Measurements from ENCODE around the gene DLGAP4.

DLGAP4 gene

DNA sequence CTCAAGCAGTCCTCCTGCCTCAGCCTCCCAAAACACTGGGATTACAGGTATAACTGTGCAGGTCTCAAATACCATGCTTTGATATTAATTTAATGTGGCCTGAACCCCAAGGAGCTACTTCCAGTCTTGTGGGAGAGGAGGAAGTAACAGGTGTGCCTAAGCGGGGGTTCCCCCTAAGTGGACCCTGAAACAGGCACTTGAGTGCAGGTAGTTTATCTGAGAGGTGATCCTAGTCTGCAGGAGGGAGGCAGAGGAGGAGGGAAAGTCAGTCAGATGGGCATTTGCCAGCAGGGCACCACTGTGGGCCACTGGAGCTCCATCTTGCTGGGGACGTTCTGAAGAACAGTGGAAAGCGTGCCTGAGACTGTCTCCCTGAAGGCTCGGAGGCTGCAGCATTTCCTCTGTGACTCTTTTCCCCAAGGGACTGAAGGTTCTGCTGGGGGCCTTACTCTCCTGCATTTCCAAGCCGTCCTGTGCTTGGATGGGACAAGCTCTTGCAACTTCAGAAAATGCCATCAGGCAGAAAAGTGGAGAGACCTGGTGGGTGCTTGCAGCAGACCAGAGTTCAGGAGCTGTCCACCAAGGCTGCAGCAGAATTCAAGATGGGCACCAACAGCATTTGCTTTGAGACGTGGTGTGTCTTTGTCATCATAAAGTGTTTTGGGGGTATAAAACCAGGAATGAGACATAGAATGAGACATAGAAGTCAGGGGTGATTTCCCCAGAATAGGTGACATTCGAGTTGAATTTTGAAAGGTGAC lies 4.6 kb upstream of the DLGAP4 start:
- Histone ChIP-seq H3K9me3 (ENCODE audit: insufficient read depth, low read length) (no peaks in the 10 kb centered on the region), H3F3A (ENCODE audit: insufficient read depth) (no peaks in the 10 kb centered on the region), H3K9ac (ENCODE audit: low read length) (no peak overlapping the region), H3K4me3 (ENCODE audit: insufficient read depth, low read length, poor library complexity, severe bottlenecking) (no peak overlapping the region), H3K79me2 (ENCODE audit: insufficient read depth, low read length) (no peaks in the 10 kb centered on the region), H3K27me3 (ENCODE audit: low read length) (no peaks in the 10 kb centered on the region), H3K4me2 (ENCODE audit: low read depth, low read length, poor library complexity, severe bottlenecking) (no peak overlapping the region), H2AFZ (ENCODE audit: low read depth, low read length, severe bottlenecking) (no peak overlapping the region), H3K27ac (ENCODE audit: low read depth, low read length) (no peak overlapping the region), H3K36me3 (ENCODE audit: low read length) (no peaks in the 10 kb centered on the region), H4K20me1 (ENCODE audit: low read depth, low read length) (no peaks in the 10 kb centered on the region), H3K9me2 (replicated peaks; ENCODE audit: insufficient read depth, low read length) (no peaks in the 10 kb centered on the region)
- no peak for TF ChIP-seq EZH2phosphoT487 (conservative IDR thresholded peaks at IDR 0.05; ENCODE audit: low read length)
- TF ChIP-seq CTCF (IDR thresholded peaks at IDR 0.05; ENCODE audit: insufficient read depth, low read length, poor library complexity, severe bottlenecking) = no peak

DNA sequence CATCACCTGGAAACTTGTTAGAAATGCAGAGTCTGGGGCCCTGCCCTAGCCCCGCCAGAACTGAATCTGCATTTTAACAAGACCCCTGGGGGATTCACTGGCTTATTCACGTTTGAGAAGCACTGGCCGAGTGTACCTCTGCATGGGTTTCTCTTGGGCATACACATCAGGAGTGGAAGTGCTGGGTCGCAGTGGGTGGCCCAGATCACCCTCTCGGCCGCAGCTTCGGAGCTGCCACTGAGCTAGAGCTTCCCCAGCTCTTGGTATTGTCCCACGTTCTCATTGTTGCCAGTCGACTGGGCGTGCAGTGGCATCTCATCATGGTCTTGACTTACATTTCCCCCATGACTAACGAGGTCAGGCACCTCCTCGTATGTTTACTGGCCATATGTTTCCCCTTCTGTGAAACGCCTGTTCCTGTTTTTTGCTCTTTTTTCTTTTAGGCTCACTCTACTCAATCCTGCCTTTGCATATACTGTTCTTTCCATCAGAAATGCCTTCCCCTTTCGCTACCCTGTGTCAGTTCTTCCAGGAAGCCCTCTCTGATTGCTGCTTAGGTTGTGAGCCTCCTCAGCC lies 3.0 kb upstream of the DLGAP4 start:
- no peak overlapping the region for H3K4me3 ChIP-seq (ENCODE audit: insufficient read depth, low read length, poor library complexity, severe bottlenecking)
- no peaks in the 10 kb centered on the region for H3K36me3 ChIP-seq (ENCODE audit: low read length)
- no peak overlapping the region for H3K9ac ChIP-seq (ENCODE audit: low read length)
- no peaks in the 10 kb centered on the region for H3K9me2 ChIP-seq (replicated peaks; ENCODE audit: insufficient read depth, low read length)
- H2AFZ ChIP-seq (ENCODE audit: low read depth, low read length, severe bottlenecking) = no peak overlapping the region
- TF ChIP-seq EZH2phosphoT487 (conservative IDR thresholded peaks at IDR 0.05; ENCODE audit: low read length) (no peak), CTCF (IDR thresholded peaks at IDR 0.05; ENCODE audit: insufficient read depth, low read length, poor library complexity, severe bottlenecking) (no peak)
- no peaks in the 10 kb centered on the region for H3K9me3 ChIP-seq (ENCODE audit: insufficient read depth, low read length)
- no peak overlapping the region for H3K27ac ChIP-seq (ENCODE audit: low read depth, low read length)
- H4K20me1 ChIP-seq (ENCODE audit: low read depth, low read length) = no peaks in the 10 kb centered on the region
- no peaks in the 10 kb centered on the region for H3F3A ChIP-seq (ENCODE audit: insufficient read depth)
- H3K79me2 ChIP-seq (ENCODE audit: insufficient read depth, low read length) = no peaks in the 10 kb centered on the region
- no peak overlapping the region for H3K4me2 ChIP-seq (ENCODE audit: low read depth, low read length, poor library complexity, severe bottlenecking)
- H3K27me3 ChIP-seq (ENCODE audit: low read length) = no peaks in the 10 kb centered on the region

DNA sequence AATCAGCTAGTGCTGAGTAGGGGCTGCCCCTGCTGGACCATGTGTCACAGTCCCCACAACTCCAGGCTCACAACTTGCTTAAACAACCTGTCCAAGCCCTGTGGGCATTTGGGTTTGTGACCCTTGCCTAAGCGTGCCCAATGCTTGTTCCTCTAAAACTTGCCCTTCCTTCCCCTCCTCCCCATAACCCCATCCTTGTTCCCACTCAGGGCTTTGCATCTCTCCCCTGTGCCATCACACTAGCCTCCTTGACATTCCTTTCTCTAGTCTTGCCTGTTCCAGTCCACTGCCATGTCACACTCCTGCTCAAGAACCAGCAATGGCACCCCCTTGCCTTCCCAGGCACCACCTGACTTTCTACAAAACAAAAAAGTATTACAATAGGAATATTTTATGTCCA lies 2.3 kb upstream of the DLGAP4 start:
- H3K9me3 ChIP-seq (ENCODE audit: insufficient read depth, low read length) = no peaks in the 10 kb centered on the region
- no peak overlapping the region for H3K27ac ChIP-seq (ENCODE audit: low read depth, low read length)
- no peaks in the 10 kb centered on the region for H3K9me2 ChIP-seq (replicated peaks; ENCODE audit: insufficient read depth, low read length)
- no peak overlapping the region for H3K4me2 ChIP-seq (ENCODE audit: low read depth, low read length, poor library complexity, severe bottlenecking)
- H3K4me3 ChIP-seq (ENCODE audit: insufficient read depth, low read length, poor library complexity, severe bottlenecking) = no peak overlapping the region
- H3K36me3 ChIP-seq (ENCODE audit: low read length) = no peaks in the 10 kb centered on the region
- no peaks in the 10 kb centered on the region for H4K20me1 ChIP-seq (ENCODE audit: low read depth, low read length)
- H3K79me2 ChIP-seq (ENCODE audit: insufficient read depth, low read length) = no peaks in the 10 kb centered on the region
- no peak overlapping the region for H3K9ac ChIP-seq (ENCODE audit: low read length)
- H2AFZ ChIP-seq (ENCODE audit: low read depth, low read length, severe bottlenecking) = no peak overlapping the region
- no peaks in the 10 kb centered on the region for H3F3A ChIP-seq (ENCODE audit: insufficient read depth)
- H3K27me3 ChIP-seq (ENCODE audit: low read length) = no peaks in the 10 kb centered on the region
- no peak for TF ChIP-seq EZH2phosphoT487 (conservative IDR thresholded peaks at IDR 0.05; ENCODE audit: low read length)
- no peak for TF ChIP-seq CTCF (IDR thresholded peaks at IDR 0.05; ENCODE audit: insufficient read depth, low read length, poor library complexity, severe bottlenecking)
